ENCODE measurements around the gene SLC9A1.

The SLC9A1 gene

DNA sequence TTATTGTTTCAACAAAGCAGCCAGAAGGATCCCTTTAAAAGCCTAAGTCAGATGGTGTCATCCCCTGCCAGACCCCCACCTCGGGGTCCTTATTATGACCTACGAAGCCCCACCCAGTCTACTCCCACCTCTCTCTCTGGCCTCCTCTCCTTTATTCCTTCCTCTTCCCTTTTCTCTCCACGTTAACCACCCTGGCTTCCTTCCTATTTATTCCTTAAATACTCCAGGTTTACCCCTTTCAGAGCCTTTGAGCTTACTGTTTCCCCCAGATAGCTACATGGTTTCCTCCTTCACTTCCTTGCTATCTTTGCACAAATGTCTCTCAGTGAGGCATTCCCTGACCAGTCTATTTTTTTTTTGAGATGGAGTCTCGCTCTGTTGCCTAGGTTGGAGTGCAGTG lies 12.0 kb upstream of the SLC9A1 start:
- no peak overlapping the region for H3K9ac ChIP-seq (ENCODE audit: low read depth, low read length)
- no peak overlapping the region for H3K27ac ChIP-seq (ENCODE audit: low read length)
- no peaks in the 10 kb centered on the region for H3K27me3 ChIP-seq (ENCODE audit: insufficient read depth, low read length, poor library complexity)
- no peak overlapping the region for H3K4me3 ChIP-seq (ENCODE audit: low read depth in 1 of 2, low read length in 2 of 2)
- no peaks in the 10 kb centered on the region for H3K36me3 ChIP-seq (ENCODE audit: insufficient read depth, low read length)
- no peak overlapping the region for H2AFZ ChIP-seq (ENCODE audit: low read depth, low read length)
- no peak overlapping the region for H3K4me2 ChIP-seq (ENCODE audit: insufficient read depth, low read length)
- H3K9me3 ChIP-seq (ENCODE audit: insufficient read depth, low read length, severe bottlenecking): no peaks in the 10 kb centered on the region
- ATAC-seq (ENCODE audit: insufficient read depth, low read depth) (no peak), DNase-seq (no peak)
- no peaks in the 10 kb centered on the region for H4K20me1 ChIP-seq (ENCODE audit: insufficient read depth, low read length)
- no peaks in the 10 kb centered on the region for H3K4me1 ChIP-seq (ENCODE audit: insufficient read depth, low read length)
- TF ChIP-seq EZH2 (IDR thresholded peaks at IDR 0.05; ENCODE audit: borderline replicate concordance, low read depth, low read length, severe bottlenecking): no peak
- TF ChIP-seq, protein P1, sequence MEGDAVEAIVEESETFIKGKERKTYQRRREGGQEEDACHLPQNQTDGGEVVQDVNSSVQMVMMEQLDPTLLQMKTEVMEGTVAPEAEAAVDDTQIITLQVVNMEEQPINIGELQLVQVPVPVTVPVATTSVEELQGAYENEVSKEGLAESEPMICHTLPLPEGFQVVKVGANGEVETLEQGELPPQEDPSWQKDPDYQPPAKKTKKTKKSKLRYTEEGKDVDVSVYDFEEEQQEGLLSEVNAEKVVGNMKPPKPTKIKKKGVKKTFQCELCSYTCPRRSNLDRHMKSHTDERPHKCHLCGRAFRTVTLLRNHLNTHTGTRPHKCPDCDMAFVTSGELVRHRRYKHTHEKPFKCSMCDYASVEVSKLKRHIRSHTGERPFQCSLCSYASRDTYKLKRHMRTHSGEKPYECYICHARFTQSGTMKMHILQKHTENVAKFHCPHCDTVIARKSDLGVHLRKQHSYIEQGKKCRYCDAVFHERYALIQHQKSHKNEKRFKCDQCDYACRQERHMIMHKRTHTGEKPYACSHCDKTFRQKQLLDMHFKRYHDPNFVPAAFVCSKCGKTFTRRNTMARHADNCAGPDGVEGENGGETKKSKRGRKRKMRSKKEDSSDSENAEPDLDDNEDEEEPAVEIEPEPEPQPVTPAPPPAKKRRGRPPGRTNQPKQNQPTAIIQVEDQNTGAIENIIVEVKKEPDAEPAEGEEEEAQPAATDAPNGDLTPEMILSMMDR (IDR thresholded peaks at IDR 0.05; ENCODE audit: borderline replicate concordance, extremely low read depth, low read length, poor library complexity, severe bottlenecking): no peak
- no peaks in the 10 kb centered on the region for H3K79me2 ChIP-seq (ENCODE audit: insufficient read depth, low read length)

DNA sequence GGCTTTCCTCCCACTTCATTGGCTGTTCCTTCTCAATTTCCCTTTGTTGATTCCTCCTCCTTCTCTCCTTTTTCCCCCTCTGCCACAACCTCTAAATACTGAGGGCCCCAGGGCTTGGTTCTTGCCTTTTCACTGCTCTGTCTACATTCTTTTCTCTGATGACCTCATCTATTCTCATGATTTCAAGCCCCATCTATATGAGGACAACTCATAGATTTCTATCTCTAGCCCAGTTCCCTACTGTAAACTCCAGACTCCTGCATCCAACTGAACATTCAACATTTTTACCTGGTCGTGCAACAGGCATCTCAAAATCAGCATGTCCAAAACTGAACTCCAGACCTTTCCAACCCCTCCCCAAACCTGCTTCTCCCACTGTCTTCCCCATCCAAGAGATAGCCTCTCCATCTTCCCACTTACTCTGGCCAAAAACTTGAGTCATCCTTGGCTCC lies 11.5 kb upstream of the SLC9A1 start:
- H3K27ac ChIP-seq (ENCODE audit: low read length): no peak overlapping the region
- no peaks in the 10 kb centered on the region for H3K4me1 ChIP-seq (ENCODE audit: insufficient read depth, low read length)
- ATAC-seq (ENCODE audit: insufficient read depth, low read depth) (no peak), DNase-seq (no peak)
- no peaks in the 10 kb centered on the region for H3K9me3 ChIP-seq (ENCODE audit: insufficient read depth, low read length, severe bottlenecking)
- no peaks in the 10 kb centered on the region for H3K36me3 ChIP-seq (ENCODE audit: insufficient read depth, low read length)
- H4K20me1 ChIP-seq (ENCODE audit: insufficient read depth, low read length): no peaks in the 10 kb centered on the region
- no peak overlapping the region for H3K4me3 ChIP-seq (ENCODE audit: low read depth in 1 of 2, low read length in 2 of 2)
- H3K9ac ChIP-seq (ENCODE audit: low read depth, low read length): no peak overlapping the region
- H2AFZ ChIP-seq (ENCODE audit: low read depth, low read length): no peak overlapping the region
- no peaks in the 10 kb centered on the region for H3K79me2 ChIP-seq (ENCODE audit: insufficient read depth, low read length)
- H3K4me2 ChIP-seq (ENCODE audit: insufficient read depth, low read length): no peak overlapping the region
- TF ChIP-seq EZH2 (IDR thresholded peaks at IDR 0.05; ENCODE audit: borderline replicate concordance, low read depth, low read length, severe bottlenecking): no peak
- TF ChIP-seq, protein P1 (IDR thresholded peaks at IDR 0.05; ENCODE audit: borderline replicate concordance, extremely low read depth, low read length, poor library complexity, severe bottlenecking): no peak
- H3K27me3 ChIP-seq (ENCODE audit: insufficient read depth, low read length, poor library complexity): no peaks in the 10 kb centered on the region

DNA sequence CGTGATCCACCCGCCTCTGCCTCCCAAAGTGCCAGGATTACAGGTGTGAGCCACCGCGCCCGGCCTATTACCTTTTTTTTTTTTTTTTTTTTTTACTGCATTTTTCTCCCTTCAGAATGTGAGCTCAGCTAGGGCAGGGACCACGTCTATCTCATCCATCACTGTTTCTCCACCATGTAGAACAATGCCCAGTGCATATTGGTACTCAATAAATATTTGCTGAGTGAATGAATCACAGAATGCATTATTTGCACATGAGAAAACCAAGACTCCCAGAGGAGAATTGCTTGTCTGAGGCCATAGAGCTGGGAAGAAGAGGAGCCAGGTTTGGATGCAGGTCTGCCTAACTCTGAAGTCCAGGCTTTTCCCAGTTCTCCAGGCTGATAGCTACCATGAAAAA lies 8.2 kb upstream of the SLC9A1 start:
- Histone ChIP-seq H3K27ac (ENCODE audit: low read length) (no peak overlapping the region), H3K79me2 (ENCODE audit: insufficient read depth, low read length) (no peaks in the 10 kb centered on the region), H3K4me3 (ENCODE audit: low read depth in 1 of 2, low read length in 2 of 2) (no peak overlapping the region), H3K9me3 (ENCODE audit: insufficient read depth, low read length, severe bottlenecking) (no peaks in the 10 kb centered on the region), H3K4me2 (ENCODE audit: insufficient read depth, low read length) (no peak overlapping the region), H3K27me3 (ENCODE audit: insufficient read depth, low read length, poor library complexity) (no peaks in the 10 kb centered on the region), H3K4me1 (ENCODE audit: insufficient read depth, low read length) (no peaks in the 10 kb centered on the region), H4K20me1 (ENCODE audit: insufficient read depth, low read length) (no peaks in the 10 kb centered on the region), H2AFZ (ENCODE audit: low read depth, low read length) (no peak overlapping the region), H3K36me3 (ENCODE audit: insufficient read depth, low read length) (no peaks in the 10 kb centered on the region), H3K9ac (ENCODE audit: low read depth, low read length) (no peak overlapping the region)
- no peak for TF ChIP-seq EZH2 (IDR thresholded peaks at IDR 0.05; ENCODE audit: borderline replicate concordance, low read depth, low read length, severe bottlenecking)
- TF ChIP-seq, protein P1 (IDR thresholded peaks at IDR 0.05; ENCODE audit: borderline replicate concordance, extremely low read depth, low read length, poor library complexity, severe bottlenecking): no peak
- ATAC-seq (ENCODE audit: insufficient read depth, low read depth) (no peak), DNase-seq (no peak)

DNA sequence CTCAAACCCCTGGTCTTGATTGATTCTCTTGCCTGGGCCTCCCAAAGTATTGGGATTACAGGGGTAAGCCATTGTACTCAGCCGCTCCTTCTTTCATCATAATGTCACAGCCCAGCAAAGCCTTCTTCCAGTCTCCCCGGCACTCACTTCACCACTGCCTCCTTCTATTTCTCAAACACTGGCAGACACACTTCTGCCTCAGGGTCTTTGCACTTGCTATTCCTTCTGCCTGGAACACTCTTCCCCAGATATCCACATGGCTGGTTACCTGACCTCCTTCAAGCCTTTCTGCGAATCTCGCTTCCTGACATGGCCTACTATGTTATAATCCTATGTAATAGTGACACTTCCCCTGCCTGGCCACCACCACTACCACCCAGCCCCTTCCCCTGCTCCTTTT lies 7.2 kb upstream of the SLC9A1 start:
- H3K27me3 ChIP-seq (ENCODE audit: insufficient read depth, low read length, poor library complexity): no peaks in the 10 kb centered on the region
- no peaks in the 10 kb centered on the region for H3K36me3 ChIP-seq (ENCODE audit: insufficient read depth, low read length)
- no peaks in the 10 kb centered on the region for H3K4me1 ChIP-seq (ENCODE audit: insufficient read depth, low read length)
- TF ChIP-seq, protein P1 (IDR thresholded peaks at IDR 0.05; ENCODE audit: borderline replicate concordance, extremely low read depth, low read length, poor library complexity, severe bottlenecking): no peak
- no peak for TF ChIP-seq EZH2 (IDR thresholded peaks at IDR 0.05; ENCODE audit: borderline replicate concordance, low read depth, low read length, severe bottlenecking)
- no peaks in the 10 kb centered on the region for H3K9me3 ChIP-seq (ENCODE audit: insufficient read depth, low read length, severe bottlenecking)
- H3K4me2 ChIP-seq (ENCODE audit: insufficient read depth, low read length): no peak overlapping the region
- H2AFZ ChIP-seq (ENCODE audit: low read depth, low read length): no peak overlapping the region
- no peaks in the 10 kb centered on the region for H4K20me1 ChIP-seq (ENCODE audit: insufficient read depth, low read length)
- no peaks in the 10 kb centered on the region for H3K79me2 ChIP-seq (ENCODE audit: insufficient read depth, low read length)
- DNase-seq (no peak), ATAC-seq (ENCODE audit: insufficient read depth, low read depth) (no peak)
- H3K4me3 ChIP-seq (ENCODE audit: low read depth in 1 of 2, low read length in 2 of 2): no peak overlapping the region
- no peak overlapping the region for H3K9ac ChIP-seq (ENCODE audit: low read depth, low read length)
- H3K27ac ChIP-seq (ENCODE audit: low read length): no peak overlapping the region

Measured in DND-41 (cell line).